Posterior vena cava (tissue), 2 donors: ENCODE data around the gene CXCL5. TPM values are rescaled to one million over a fixed set of nuclear protein-coding genes. Genes with fewer than 3 reads are reported as not detected.

Experiments
- total RNA-seq, 2 donors: library from RNA; stranded (reverse); fragmentation: NEBNext Ultra II Directional; extraction: Animal tissue kit (Norgen Biotek cat#: 25700); gene quantifications; one replicate each; pipeline ENCODE4 v1.2.1, GENCODE V29; 2021
- donor health status: DM: yes; HTN: yes; CAD: no.
- donor health status: DM: yes; HTN: yes; CAD: no.

CXCL5 gene
- total RNA-seq, 2 donors from 2014 or later = 0.14 TPM; not detected in 1

Other genes with a start within 250 kb of the CXCL5 start
- not detected for gene CXCL6, start 162.0 kb downstream of the CXCL5 start, total RNA-seq
- gene PF4V1, start 145.4 kb downstream of the CXCL5 start, total RNA-seq = not detected
- 1 to 10 TPM in 1 of 2 donors, under 1 TPM in 1; 0.74 to 2.2 TPM for gene CXCL1, start 129.3 kb downstream of the CXCL5 start, total RNA-seq
- 1 to 10 TPM; 1.3 to 1.5 TPM for gene PF4, start 16.6 kb downstream of the CXCL5 start, total RNA-seq
- gene PPBP, start 10.5 kb downstream of the CXCL5 start, total RNA-seq = 1 to 10 TPM; 1.3 to 2.4 TPM
- 1 to 10 TPM; 1.8 to 3.9 TPM for gene CXCL3, start 40.0 kb upstream of the CXCL5 start, total RNA-seq
- gene CXCL2, start 100.5 kb upstream of the CXCL5 start, total RNA-seq = 10 to 100 TPM in 1 of 2 donors, 1 to 10 TPM in 1; 9.3 to 23.6 TPM
- 10 to 100 TPM in 1 of 2 donors, 1 to 10 TPM in 1; 9.6 to 10.8 TPM for gene MTHFD2L, start 159.4 kb upstream of the CXCL5 start, total RNA-seq